Activated CD8-positive, alpha-beta memory T cell treated with anti-CD3 and anti-CD28 coated beads for 48 hours (primary cell): ENCODE results near the gene PCNA.
"Not testable (repeated sequence)": the region's sequence is repeated elsewhere in the genome, so short reads cannot be mapped to it uniquely, and the experiment has no call there.

ENCODE experiments used
- DNase-seq, 3 experiments: peaks; one replicate each; pipeline ENCODE4 v3.0.0-alpha.2; 2020; ENCODE audit warnings: low read depth in 2 of 3, low spot score in 2 of 3

PCNA gene

GRCh38 chr20:5099909-5100308 is 19.8 kb downstream of the PCNA start:
- not testable (repeated sequence) for DNase-seq

DNA sequence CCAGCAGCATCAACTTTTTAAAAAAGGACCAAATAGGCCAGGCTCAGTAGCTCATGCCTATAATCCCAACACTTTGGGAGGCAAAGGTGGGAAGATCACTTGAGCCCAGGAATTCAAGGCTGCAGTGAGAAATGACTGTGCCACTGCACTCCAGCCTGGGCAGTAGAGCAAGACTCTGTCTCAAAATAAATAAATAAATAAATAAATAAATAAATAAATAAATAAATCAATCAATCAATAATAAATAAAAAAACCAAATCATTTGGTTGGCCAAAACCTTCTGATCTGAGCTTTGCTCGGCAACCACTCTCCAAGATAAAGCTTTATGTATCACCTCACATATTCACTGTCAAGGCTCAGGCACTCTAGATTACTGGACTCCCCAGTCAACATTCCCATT is 20.7 kb downstream of the PCNA start:
- not testable (repeated sequence) for DNase-seq

DNA sequence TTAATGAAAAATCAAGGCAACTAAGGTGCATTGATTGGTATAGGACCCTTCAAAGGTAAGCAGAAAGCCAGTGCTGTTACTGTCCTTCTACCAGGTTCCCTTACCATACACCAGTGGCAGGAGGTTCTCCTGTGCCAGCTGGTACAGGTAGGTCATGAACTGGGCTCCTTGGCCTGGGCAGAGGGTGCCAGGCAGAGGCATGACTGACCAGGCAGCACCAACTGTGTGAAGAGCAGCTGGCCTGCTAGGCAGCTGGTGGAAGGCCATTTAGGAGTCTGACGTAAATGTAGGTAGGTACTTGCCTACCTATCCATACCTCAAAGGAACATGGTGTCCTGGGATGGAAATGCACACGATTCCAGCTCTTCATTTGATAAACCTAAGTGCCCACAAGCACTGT is 23.3 kb downstream of the PCNA start:
- DNase-seq: no peak

DNA sequence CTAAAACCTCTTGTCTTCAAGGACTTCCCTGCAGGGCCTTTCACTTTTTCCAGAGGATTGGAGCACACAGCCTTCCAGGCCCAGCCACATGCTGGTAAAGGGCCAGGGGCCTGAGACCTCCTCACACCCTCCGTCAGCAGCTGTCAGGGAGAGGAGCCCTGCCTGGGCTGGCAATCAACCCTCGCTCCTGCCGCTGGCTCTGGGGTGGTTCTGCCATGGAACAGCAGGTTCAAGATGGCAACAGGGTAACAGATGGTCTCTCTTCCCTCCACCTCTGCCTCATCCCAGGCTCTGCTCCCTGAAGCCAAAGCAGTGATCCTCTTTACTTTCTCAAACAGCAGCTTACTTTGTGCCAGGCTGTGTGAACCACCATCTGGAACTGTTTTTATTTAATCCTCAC is 23.8 kb downstream of the PCNA start:
- DNase-seq: no peak

DNA sequence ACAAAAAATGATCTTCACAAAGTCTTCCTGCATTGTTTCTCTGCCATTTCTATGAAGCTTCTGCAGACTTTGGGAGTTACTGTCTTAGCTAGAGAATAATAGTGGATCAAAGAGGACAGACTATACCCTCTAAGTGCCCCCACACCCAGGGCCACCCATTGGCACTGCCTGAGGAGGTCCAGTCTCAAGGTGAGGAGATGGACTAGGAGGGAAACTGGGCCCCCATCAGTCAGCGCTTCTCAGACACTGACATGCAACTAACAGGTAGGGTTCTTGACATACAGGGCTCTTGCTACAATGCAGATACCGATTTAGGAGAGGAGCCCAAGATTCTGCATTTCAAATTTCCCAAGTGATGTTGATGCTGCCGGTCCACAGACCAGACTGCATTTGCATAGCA is 24.3 kb downstream of the PCNA start:
- DNase-seq: no peak

GRCh38 chr20:5092765-5093339 is 26.9 kb downstream of the PCNA start:
- DNase-seq: no peak

DNA sequence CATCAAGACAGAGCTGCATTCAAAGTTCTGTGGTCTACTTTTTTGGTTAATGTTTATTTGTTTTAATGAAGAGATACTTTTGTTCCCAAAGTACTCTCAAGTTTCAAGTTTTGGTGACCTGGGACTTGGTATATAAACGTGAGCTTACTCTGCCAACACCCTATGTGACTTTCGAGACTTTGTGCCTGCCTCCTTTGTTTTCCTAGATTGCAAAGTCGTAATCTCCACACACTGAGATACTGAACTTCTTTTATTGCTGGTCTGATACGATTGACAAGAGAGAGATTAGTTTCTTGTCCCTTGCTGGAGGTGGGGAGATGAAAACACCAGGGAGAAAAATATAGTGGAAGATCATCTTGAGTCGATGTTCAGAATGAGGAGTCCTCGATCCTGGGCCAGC is 27.9 kb downstream of the PCNA start:
- no peak for DNase-seq

- DNase-seq: no peak
These were observed 29.6 kb downstream of the PCNA start for GRCh38 chr20:5090191-5090590.

DNA sequence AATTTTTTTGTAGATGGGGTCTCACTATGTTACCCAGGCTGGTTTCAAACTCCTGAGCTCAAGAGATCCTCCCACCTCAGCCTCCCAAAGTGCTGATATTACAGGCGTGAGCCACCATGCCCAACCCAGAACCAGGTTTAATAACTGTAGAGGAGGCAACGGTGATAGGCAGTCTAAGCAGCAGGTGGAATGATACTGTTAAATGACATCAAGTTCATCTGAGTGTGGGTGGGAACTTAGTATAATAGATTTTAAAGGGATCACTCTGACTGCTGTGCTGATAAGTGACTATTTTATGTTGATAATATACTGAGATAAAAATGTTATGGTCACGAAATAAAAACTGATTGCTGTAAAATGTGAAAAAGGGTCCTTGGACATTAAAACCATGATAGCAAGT is 31.1 kb downstream of the PCNA start:
- DNase-seq: no peak

- no peak for DNase-seq
These were observed 34.4 kb downstream of the PCNA start for GRCh38 chr20:5085380-5085779.

- no peak for DNase-seq
These were observed 39.3 kb downstream of the PCNA start for GRCh38 chr20:5080384-5080877.

GRCh38 chr20:5078399-5078958 is 41.3 kb downstream of the PCNA start:
- DNase-seq: peak; percentile 13 to 52 (median 41)

- no peak for DNase-seq
These were observed 41.9 kb downstream of the PCNA start for GRCh38 chr20:5077761-5078387.

DNA sequence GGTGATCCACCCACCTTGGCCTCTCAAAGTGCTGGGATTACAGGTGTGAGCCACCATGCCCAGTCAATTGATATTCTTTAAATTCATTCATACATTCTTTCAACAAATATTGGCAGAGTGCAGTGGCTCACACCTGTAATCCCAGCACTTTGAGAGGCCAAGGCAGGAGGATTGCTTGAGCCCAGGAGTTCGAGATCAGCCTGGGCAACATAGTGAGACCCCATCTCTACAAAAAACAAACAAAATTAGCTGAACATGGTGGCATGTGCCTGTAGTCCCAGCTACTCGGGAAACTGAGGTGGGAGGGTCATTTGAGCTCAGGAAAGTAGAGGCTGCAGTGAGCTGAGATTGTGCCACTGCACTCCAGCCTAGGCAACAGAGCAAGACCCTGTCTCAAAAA is 42.8 kb downstream of the PCNA start:
- DNase-seq: not testable (repeated sequence)

DNA sequence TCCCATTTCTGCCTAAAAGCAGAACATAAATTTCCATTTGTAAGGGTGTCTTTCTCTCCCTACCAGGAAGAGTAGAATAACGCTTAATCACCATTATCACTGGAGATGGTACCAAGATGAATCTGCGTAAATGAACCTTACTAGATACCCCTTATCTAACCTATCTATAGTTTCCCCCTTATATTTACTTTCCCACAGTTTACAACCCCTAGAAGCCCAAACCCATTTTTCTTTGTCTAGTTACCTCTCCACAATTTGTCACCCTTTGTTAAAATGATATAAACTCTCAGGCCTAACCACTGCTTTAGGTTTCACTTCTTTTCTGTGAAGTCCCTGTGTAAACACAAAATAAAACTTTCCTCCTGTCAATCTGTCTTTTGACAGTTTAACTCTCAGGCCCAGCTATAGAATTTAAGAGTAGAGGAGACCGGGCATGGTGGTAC is 45.5 kb downstream of the PCNA start:
- DNase-seq: no peak

DNA sequence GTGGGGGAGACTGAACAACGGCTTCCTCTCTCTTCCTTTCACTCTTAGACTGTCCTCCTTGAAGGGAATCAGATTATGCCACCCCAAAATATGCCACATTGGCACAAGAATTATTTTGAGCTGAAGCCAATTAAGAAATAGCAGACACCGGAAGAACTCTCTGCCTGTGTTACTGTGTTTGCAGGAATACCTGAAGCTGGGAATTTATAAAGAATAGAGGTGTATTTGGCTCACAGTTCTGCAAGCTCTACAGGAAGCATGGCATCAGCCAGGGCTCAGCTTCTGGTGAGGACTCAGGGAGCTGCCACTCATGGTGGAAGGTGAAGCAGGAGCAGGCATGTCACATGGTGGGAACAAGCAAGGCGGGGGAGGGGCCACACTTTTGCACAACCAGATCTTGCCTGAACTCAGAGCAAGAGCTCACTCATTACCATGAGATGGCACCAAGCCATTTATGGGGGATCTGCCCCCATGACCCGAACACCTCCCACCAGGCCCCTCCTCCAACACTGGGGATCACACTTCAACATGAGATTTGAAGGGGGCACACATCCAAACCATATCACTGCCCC is 46.0 kb downstream of the PCNA start:
- DNase-seq: no peak

- no peak for DNase-seq
These were observed 46.8 kb downstream of the PCNA start for GRCh38 chr20:5072756-5073659.

DNA sequence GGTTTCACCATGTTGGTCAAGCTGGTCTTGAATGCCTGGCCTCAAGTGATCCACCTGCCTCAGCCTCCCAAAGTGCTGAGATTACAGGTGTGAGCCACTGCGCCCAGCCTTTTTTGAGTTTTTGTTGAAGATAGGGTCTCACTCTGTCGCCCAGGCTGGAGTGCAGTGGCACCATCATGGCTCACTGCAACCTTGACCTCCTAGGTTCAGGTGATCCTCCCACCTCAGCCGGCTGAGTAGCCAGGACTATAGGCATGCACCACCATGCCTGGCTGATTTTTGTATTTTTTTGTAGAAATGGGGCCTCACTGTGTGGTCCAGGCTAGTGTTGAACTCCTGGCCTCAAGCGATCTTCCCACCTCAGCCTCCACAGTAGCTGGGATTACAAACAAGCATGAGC is 47.8 kb downstream of the PCNA start:
- DNase-seq: not testable (repeated sequence)

GRCh38 chr20:5070570-5070969 is 49.2 kb downstream of the PCNA start:
- DNase-seq: no peak

DNA sequence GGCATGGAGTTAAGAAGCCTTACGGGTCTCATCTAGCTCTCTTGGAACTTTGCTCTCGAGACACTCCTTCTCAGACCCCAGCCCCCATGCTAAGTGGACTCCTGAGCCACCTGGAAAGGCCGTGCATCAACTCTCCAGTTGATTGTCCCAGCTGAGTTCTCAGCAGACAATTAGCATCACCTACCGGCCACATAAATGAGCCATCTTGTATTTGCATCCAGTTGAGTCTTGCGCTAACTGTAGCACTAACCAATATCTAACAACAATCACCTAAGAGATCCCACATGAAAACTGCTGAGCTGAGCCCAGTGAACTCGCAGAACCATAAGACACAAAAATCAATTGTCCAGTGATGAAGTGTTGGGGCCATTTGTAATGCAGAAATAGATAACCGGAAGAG is 49.7 kb downstream of the PCNA start:
- DNase-seq: no peak

GRCh38 chr20:5069141-5069806 is 50.5 kb downstream of the PCNA start:
- no peak for DNase-seq
